Smooth muscle cell (in vitro differentiated cells): ENCODE measurements around the gene PIM2. TPM values are rescaled to one million over a fixed set of nuclear protein-coding genes. Genes with fewer than 3 reads are reported as not detected.

Experiments
- DNase-seq: peaks from one replicate; lab custom pipeline; 2025; ENCODE audit not compliant: unreplicated experiment; lab: John Stamatoyannopoulos, UW
- H2AFZ ChIP-seq: fragments of 200-600 bp; sonication (generic); 2 replicates; pipeline ENCODE4 v1.6.0; 2016; ENCODE audit warnings: antibody characterized with exemption, low read depth, mild to moderate bottlenecking
- H3F3A ChIP-seq: fragments of 200-600 bp; sonication (generic); 2 replicates; pipeline ENCODE4 v1.6.0; 2017; ENCODE audit warnings: antibody characterized with exemption, low read depth
- H3K27ac ChIP-seq: fragments of 200-600 bp; sonication (generic); 2 replicates; pipeline ENCODE4 v1.5.1; 2016; ENCODE audit warnings: low read depth, mild to moderate bottlenecking
- H3K27me3 ChIP-seq: fragments of 200-600 bp; sonication (generic); 2 replicates; pipeline ENCODE4 v1.6.1; 2016; ENCODE audit warnings: low read depth, mild to moderate bottlenecking
- H3K36me3 ChIP-seq: fragments of 200-600 bp; sonication (generic); 2 replicates; pipeline ENCODE4 v1.5.1; 2016; ENCODE audit warnings: low read depth
- H3K4me1 ChIP-seq: fragments of 200-600 bp; sonication (generic); 2 replicates; pipeline ENCODE4 v1.5.1; 2016; ENCODE audit warnings: low read depth
- H3K4me2 ChIP-seq: fragments of 200-600 bp; sonication (generic); 2 replicates; pipeline ENCODE4 v1.6.0; 2016; ENCODE audit warnings: mild to moderate bottlenecking
- H3K4me3 ChIP-seq: fragments of 200-600 bp; sonication (generic); 2 replicates; pipeline ENCODE4 v1.5.1; 2016; ENCODE audit warnings: mild to moderate bottlenecking
- H3K79me2 ChIP-seq: fragments of 200-600 bp; sonication (generic); 2 replicates; pipeline ENCODE4 v1.6.0; 2016; ENCODE audit warnings: low read depth, mild to moderate bottlenecking
- H3K9ac ChIP-seq: fragments of 200-600 bp; sonication (generic); 2 replicates; pipeline ENCODE4 v1.6.0; 2016; ENCODE audit warnings: low read depth
- H3K9me3 ChIP-seq: fragments of 200-600 bp; sonication (generic); replicated peaks from 2 replicates; pipeline ENCODE4 v1.5.1; 2016; ENCODE audit warnings: low read depth
- H4K20me1 ChIP-seq: fragments of 200-600 bp; sonication (generic); 2 replicates; pipeline ENCODE4 v1.6.0; 2016; ENCODE audit warnings: low read depth
- WGBS: methylation state at CpG from one replicate; pipeline ENCODE4 v1.1.7; 2016; ENCODE audit warnings: low lambda C conversion rate; 5-methylcytosine and 5-hydroxymethylcytosine counted together
- polyA plus RNA-seq: library from polyadenylated mRNA; unstranded; fragments of >200 nt; fragmentation: Nextera tagmentation; extraction: Ambion mirVana; gene quantifications from 2 replicates; pipeline ENCODE4 v1.2.1, GENCODE V29; 2016
- total RNA-seq: library from RNA; depleted of rRNA; stranded (reverse); fragments of >200 nt; gene quantifications from 2 replicates; pipeline ENCODE4 v1.2.3, GENCODE V29; 2014
- TF ChIP-seq, protein P1 (sequence below): fragments of 200-600 bp; sonication (generic); IDR thresholded peaks from 2 replicates; pipeline ENCODE4 v1.5.1; 2017; ENCODE audit warnings: borderline replicate concordance, mild to moderate bottlenecking, antibody characterized with exemption; ENCODE audit not compliant: insufficient read depth, poor library complexity, severe bottlenecking

PIM2 gene
- total and polyA plus RNA-seq, 2 experiments from 2014 or later, result 7.4 to 7.6 TPM

DNA sequence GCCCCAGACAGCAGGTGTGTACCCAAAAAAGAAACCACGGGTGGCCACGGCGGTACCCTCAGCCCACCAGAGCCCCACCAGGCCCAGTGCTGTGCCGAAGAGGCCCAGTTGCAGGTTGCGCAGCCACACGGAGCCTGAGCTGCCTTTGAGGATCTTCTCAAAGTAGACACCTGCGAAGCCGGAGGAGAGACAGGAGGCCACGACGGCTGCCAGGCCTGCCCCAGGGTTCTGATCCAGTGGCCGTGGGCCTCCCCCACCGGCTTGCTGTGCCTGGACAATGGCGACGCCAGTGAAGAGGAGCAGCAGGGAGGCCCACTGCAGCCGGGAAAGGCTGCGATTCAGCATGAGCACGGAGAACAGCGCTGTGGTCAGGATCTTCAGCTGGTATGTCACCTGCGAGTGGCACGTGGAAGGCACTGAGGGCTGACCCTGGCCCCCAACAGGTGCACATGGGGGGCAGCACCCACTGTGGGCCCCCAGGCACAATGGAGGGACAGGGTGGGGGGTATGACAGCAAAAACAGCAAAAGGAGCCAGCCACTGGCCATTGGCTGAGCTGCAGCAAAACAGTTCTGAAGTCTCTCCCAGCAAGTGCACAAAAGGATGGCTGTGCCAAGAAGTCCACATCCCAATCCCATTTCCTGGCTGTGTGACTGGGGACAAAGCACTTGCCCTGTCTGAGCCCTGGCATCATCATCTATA, 13.6 kb downstream of the PIM2 start:
- H3K27me3 ChIP-seq, result no peaks in the 10 kb centered on the region
- H3K9me3 ChIP-seq, result no peaks in the 10 kb centered on the region
- H3F3A ChIP-seq, result no peaks in the 10 kb centered on the region
- DNase-seq, result no peak
- H4K20me1 ChIP-seq, result peaks cover 49% of the 10 kb centered on the region
- H3K4me1 ChIP-seq, result peaks cover 2% of the 10 kb centered on the region
- H3K27ac ChIP-seq, result no peak overlapping the region
- 92% methylated on average over 20 of the region's 20 CpGs for WGBS
- no peak overlapping the region for H3K4me3 ChIP-seq
- H3K79me2 ChIP-seq, result peaks cover 20% of the 10 kb centered on the region
- H3K4me2 ChIP-seq, result no peak overlapping the region
- H3K9ac ChIP-seq, result no peak overlapping the region
- TF ChIP-seq, protein P1, sequence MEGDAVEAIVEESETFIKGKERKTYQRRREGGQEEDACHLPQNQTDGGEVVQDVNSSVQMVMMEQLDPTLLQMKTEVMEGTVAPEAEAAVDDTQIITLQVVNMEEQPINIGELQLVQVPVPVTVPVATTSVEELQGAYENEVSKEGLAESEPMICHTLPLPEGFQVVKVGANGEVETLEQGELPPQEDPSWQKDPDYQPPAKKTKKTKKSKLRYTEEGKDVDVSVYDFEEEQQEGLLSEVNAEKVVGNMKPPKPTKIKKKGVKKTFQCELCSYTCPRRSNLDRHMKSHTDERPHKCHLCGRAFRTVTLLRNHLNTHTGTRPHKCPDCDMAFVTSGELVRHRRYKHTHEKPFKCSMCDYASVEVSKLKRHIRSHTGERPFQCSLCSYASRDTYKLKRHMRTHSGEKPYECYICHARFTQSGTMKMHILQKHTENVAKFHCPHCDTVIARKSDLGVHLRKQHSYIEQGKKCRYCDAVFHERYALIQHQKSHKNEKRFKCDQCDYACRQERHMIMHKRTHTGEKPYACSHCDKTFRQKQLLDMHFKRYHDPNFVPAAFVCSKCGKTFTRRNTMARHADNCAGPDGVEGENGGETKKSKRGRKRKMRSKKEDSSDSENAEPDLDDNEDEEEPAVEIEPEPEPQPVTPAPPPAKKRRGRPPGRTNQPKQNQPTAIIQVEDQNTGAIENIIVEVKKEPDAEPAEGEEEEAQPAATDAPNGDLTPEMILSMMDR, result no peak
- H3K36me3 ChIP-seq, result no peaks in the 10 kb centered on the region
- no peak overlapping the region for H2AFZ ChIP-seq

DNA sequence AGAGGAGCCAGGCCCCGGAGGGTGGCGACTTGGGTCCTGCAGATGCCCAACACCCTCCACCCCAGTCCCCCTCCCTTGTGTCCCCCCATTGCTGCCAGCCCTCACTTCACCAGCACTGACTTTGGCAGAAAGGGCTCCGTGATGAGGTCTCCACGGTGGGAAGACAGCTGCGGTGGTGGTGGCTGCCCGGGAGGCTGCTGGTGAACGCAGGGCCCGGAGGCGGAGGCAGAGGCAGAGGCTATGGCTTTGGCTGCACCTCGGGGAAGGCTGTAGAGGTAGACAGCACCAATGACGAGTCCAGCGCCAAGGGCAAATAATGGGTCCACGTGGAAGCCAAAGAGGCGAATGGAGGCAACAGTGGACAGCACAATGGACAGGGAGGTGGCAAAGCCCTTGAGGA, 14.2 kb downstream of the PIM2 start:
- 89% methylated on average over 12 of the region's 14 CpGs for WGBS
- H3K9ac ChIP-seq, result no peak overlapping the region
- H3F3A ChIP-seq, result no peaks in the 10 kb centered on the region
- H3K4me2 ChIP-seq, result no peak overlapping the region
- H3K4me1 ChIP-seq, result no peaks in the 10 kb centered on the region
- H3K27ac ChIP-seq, result no peak overlapping the region
- H4K20me1 ChIP-seq, result peaks cover 49% of the 10 kb centered on the region
- H3K27me3 ChIP-seq, result no peaks in the 10 kb centered on the region
- no peak overlapping the region for H2AFZ ChIP-seq
- TF ChIP-seq, protein P1, result no peak
- no peaks in the 10 kb centered on the region for H3K9me3 ChIP-seq
- H3K4me3 ChIP-seq, result no peak overlapping the region
- H3K36me3 ChIP-seq, result no peaks in the 10 kb centered on the region
- no peak for DNase-seq
- H3K79me2 ChIP-seq, result peaks cover 14% of the 10 kb centered on the region

DNA sequence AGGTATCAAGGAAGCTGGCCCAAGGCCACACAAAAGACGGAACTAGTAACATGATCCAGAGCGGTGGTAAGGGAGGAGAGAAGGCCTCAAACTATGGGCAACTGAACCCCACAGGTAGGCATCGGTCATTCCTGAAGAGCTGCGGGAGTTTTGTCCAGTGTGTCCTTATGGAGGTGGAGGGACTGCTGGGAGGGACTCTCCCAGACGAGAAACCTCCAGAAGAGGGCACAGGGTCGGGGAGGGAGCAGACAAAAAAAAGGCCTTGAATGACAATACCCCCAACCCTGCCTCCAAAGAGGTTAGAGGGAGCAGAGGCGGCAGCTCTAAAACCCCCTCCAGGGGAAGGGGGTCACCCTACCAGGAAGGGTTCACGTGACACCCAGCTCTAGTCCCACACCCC, 14.6 kb downstream of the PIM2 start:
- TF ChIP-seq, protein P1, result no peak
- 88% methylated on average over 8 of the region's 8 CpGs for WGBS
- no peaks in the 10 kb centered on the region for H3K27me3 ChIP-seq
- H3K4me3 ChIP-seq, result no peak overlapping the region
- no peak for DNase-seq
- no peaks in the 10 kb centered on the region for H3K9me3 ChIP-seq
- peaks cover 48% of the 10 kb centered on the region for H4K20me1 ChIP-seq
- no peaks in the 10 kb centered on the region for H3F3A ChIP-seq
- H3K9ac ChIP-seq, result no peak overlapping the region
- no peaks in the 10 kb centered on the region for H3K4me1 ChIP-seq
- H3K4me2 ChIP-seq, result no peak overlapping the region
- no peak overlapping the region for H3K27ac ChIP-seq
- no peaks in the 10 kb centered on the region for H3K36me3 ChIP-seq
- H3K79me2 ChIP-seq, result peaks cover 13% of the 10 kb centered on the region
- no peak overlapping the region for H2AFZ ChIP-seq

DNA sequence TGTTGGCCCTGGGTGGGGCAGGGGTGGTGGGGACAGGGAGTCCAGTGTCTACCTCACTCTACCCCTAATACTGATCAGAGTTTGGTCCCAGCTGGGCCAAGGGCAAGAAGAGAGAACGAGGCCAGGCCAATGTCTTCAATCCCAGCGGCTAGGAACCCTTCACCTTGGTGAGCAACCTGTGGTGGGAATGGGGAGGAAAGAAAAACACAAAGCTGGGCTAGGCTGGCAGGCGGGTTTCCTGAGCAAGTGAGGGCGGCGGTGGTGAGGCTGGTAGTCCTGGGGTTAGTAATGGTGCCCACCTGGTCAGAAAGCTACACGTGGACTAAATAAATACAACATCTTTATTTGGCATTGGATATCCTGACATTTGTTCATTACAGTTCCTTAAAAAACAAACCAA, 15.5 kb downstream of the PIM2 start:
- Histone ChIP-seq H3K79me2 (peaks cover 7% of the 10 kb centered on the region), H2AFZ (no peak overlapping the region), H3K9ac (no peak overlapping the region), H3K27ac (no peak overlapping the region), H3K9me3 (no peaks in the 10 kb centered on the region), H3K4me3 (no peak overlapping the region), H3F3A (no peaks in the 10 kb centered on the region), H3K27me3 (no peaks in the 10 kb centered on the region), H3K4me1 (no peaks in the 10 kb centered on the region), H3K36me3 (no peaks in the 10 kb centered on the region), H3K4me2 (no peak overlapping the region), H4K20me1 (peaks cover 43% of the 10 kb centered on the region)
- 85% methylated on average over 6 of the region's 6 CpGs for WGBS
- TF ChIP-seq, protein P1, result no peak
- no peak for DNase-seq
